ENCODE data around the gene TMEM106B.

The TMEM106B gene

GRCh38 chr7:12233175-12233574 lies 22.1 kb downstream of the TMEM106B start:
- Histone ChIP-seq H3K27ac (ENCODE audit: extremely low read depth, low read depth, low read length) (no peak overlapping the region), H3K9me3 (ENCODE audit: control insufficient read depth, insufficient read depth, low read depth, low read length) (no peaks in the 10 kb centered on the region), H3K36me3 (ENCODE audit: control insufficient read depth in 2 of 2, insufficient read depth in 1 of 2, low read length in 2 of 2) (peaks cover 6 to 18% of the 10 kb centered on the region in 2 experiments), H3K4me3 (ENCODE audit: low read depth, low read length) (no peak overlapping the region), H3K4me1 (ENCODE audit: control insufficient read depth, insufficient read depth, low read length) (no peaks in the 10 kb centered on the region)
- CTCF ChIA-PET = interaction anchor here (0.7 kb wide), 3 partner anchors 10 to 819 kb away, joined by 3 to 7 read pairs (median 3); no protein-coding TSS in a partner anchor
- no peak for TF ChIP-seq KLF8 (tag by site-specific recombination; IDR thresholded peaks at IDR 0.05)
- TF ChIP-seq ZNF843 (tag by site-specific recombination; IDR thresholded peaks at IDR 0.05) = no peak
- POLR2A ChIA-PET = no interaction called here

GRCh38 chr7:12234334-12234865 lies 23.3 kb downstream of the TMEM106B start:
- ChIA-PET CTCF (interaction anchor here (0.9 kb wide), 1 partner anchor 10 kb away, joined by 4 read pairs; no protein-coding TSS in a partner anchor), POLR2A (no interaction called here)
- H3K27ac ChIP-seq (ENCODE audit: extremely low read depth, low read depth, low read length) = no peak overlapping the region
- TF ChIP-seq ZNF776 (tag by site-specific recombination; IDR thresholded peaks at IDR 0.05; ENCODE audit: borderline replicate concordance) (no peak), ZBTB21 (tag by site-specific recombination; IDR thresholded peaks at IDR 0.05) (no peak), ZNF792 (tag by site-specific recombination; IDR thresholded peaks at IDR 0.05) (no peak), ZNF394 (tag by site-specific recombination; IDR thresholded peaks at IDR 0.05; ENCODE audit: borderline replicate concordance) (no peak), ZNF585B (tag by site-specific recombination; IDR thresholded peaks at IDR 0.05) (no peak), ZNF2 (tag by site-specific recombination; IDR thresholded peaks at IDR 0.05) (no peak), ZNF645 (tag by site-specific recombination; IDR thresholded peaks at IDR 0.05) (no peak), ZNF785 (tag by site-specific recombination; IDR thresholded peaks at IDR 0.05) (no peak), ZNF404 (tag by site-specific recombination; IDR thresholded peaks at IDR 0.05) (no peak), PRDM2 (tag by site-specific recombination; IDR thresholded peaks at IDR 0.05; ENCODE audit: borderline replicate concordance) (no peak), ZNF423 (tag by site-specific recombination; IDR thresholded peaks at IDR 0.05) (no peak), ZNF558 (tag by site-specific recombination; IDR thresholded peaks at IDR 0.05) (no peak), ZNF449 (tag by site-specific recombination; IDR thresholded peaks at IDR 0.05) (no peak), ZIC2 (tag by site-specific recombination; IDR thresholded peaks at IDR 0.05) (no peak), ZSCAN5A (tag by site-specific recombination; IDR thresholded peaks at IDR 0.05) (no peak), ZNF561 (tag by site-specific recombination; IDR thresholded peaks at IDR 0.05; ENCODE audit: borderline replicate concordance) (no peak), ZNF76 (tag by site-specific recombination; IDR thresholded peaks at IDR 0.05; ENCODE audit: borderline replicate concordance, low read depth) (no peak), FEZF1 (tag by site-specific recombination; IDR thresholded peaks at IDR 0.05) (no peak), SALL2 (tag by site-specific recombination; IDR thresholded peaks at IDR 0.05; ENCODE audit: borderline replicate concordance) (no peak), ZNF148 (tag by site-specific recombination; IDR thresholded peaks at IDR 0.05; ENCODE audit: borderline replicate concordance) (no peak)
- H3K4me3 ChIP-seq (ENCODE audit: low read depth, low read length) = no peak overlapping the region
- no peaks in the 10 kb centered on the region for H3K4me1 ChIP-seq (ENCODE audit: control insufficient read depth, insufficient read depth, low read length)
- H3K36me3 ChIP-seq (ENCODE audit: control insufficient read depth in 2 of 2, insufficient read depth in 1 of 2, low read length in 2 of 2) = peaks cover 6 to 18% of the 10 kb centered on the region in 2 experiments
- H3K9me3 ChIP-seq (ENCODE audit: control insufficient read depth, insufficient read depth, low read depth, low read length) = no peaks in the 10 kb centered on the region
